NCI-H748 treated with DMSO at 0.1 percent for 48 hours (cell line): Measurements from ENCODE around the gene APOBEC3A.
"Not testable (repeated sequence)": the region's sequence is repeated elsewhere in the genome, so short reads cannot be mapped to it uniquely, and the experiment has no call there.

Experiments
- DNase-seq: peaks from one replicate; lab custom pipeline; 2025; lab: John Stamatoyannopoulos, UW

APOBEC3A gene

GRCh38 chr22:38981005-38981991 is 23.9 kb downstream of the APOBEC3A start:
- no peak for DNase-seq

- DNase-seq: no peak
These were observed 24.9 kb downstream of the APOBEC3A start, which contains the start of gene APOBEC3B for GRCh38 chr22:38981992-38982927. Gene APOBEC3B, plus strand, starts transcription at chr22:38982347. Its CDS starts 107 bp downstream, at chr22:38982454.

GRCh38 chr22:38984224-38984623 is 26.8 kb downstream of the APOBEC3A start:
- DNase-seq: no peak

- peak; percentile 21 for DNase-seq
These were observed 27.7 kb downstream of the APOBEC3A start for GRCh38 chr22:38984784-38985757.

- no peak for DNase-seq
These were observed 29.2 kb downstream of the APOBEC3A start for GRCh38 chr22:38986629-38987028.

GRCh38 chr22:38987171-38987895 is 29.9 kb downstream of the APOBEC3A start:
- no peak for DNase-seq

- no peak for DNase-seq
These were observed 32.1 kb downstream of the APOBEC3A start for GRCh38 chr22:38989466-38989865.

GRCh38 chr22:38992871-38993371 is 35.5 kb downstream of the APOBEC3A start:
- not testable (repeated sequence) for DNase-seq

- no peak for DNase-seq
These were observed 38.7 kb downstream of the APOBEC3A start for GRCh38 chr22:38996105-38996504.

- no peak for DNase-seq
These were observed 40.1 kb downstream of the APOBEC3A start for GRCh38 chr22:38997518-38997917.

- peak; percentile 28 for DNase-seq
These were observed 45.8 kb downstream of the APOBEC3A start for GRCh38 chr22:39003165-39003638.

GRCh38 chr22:39007177-39007576 is 49.8 kb downstream of the APOBEC3A start:
- no peak for DNase-seq

- DNase-seq: not testable (repeated sequence)
These were observed 51.0 kb downstream of the APOBEC3A start for GRCh38 chr22:39008271-39008850.

GRCh38 chr22:39010946-39011345 is 53.5 kb downstream of the APOBEC3A start:
- DNase-seq: no peak
